ENCODE data around the gene GABBR2. TPM values are rescaled to one million over a fixed set of nuclear protein-coding genes. Genes with fewer than 3 reads are reported as not detected.

Gene GABBR2
- total and polyA plus RNA-seq, 9 of the 15 experiments (the other 6 are each of a cell fraction or from before 2014, with no cell fraction given) = 0.15 to 1.9 (median 0.32) TPM

DNA sequence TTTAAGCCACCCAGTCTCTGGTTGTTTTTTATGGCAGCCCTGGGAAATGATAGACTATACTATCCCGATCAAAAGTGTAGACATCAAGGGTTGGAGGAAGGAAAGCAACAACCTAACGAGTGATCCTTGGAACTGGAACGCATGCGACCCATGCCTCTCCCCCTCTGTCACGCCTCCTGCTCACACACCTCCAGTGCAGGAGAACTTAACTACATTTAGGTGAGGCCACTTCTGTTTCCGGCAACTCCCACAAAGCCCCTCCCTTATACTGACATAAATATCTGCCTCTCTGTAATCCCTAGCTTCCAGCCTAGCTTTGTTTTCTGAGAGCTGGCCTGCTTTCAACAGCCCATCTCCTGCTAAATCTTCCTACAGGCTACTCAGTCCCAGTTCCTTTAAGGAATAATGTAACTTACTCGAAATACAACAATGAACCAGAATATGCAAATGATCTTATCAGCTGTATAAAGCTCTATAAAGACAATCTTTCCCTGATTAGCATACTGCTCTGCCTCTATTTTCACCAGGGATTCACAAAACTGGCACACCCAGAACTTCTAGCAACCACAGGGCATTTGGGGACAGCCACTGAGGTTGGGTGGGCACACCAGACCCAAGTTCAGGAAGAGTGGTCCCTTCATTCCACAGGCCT is 73.9 kb downstream of the GABBR2 start (continued):
- TF ChIP-seq MAZ (CRISPR knock-in tag; conservative IDR thresholded peaks at IDR 0.05 in 1 of 2, IDR thresholded peaks at IDR 0.05 in 1 of 2) (peak in 1 of 2 experiments; percentile 36; a peak in 1 of 4 replicates), ZNF408 (CRISPR knock-in tag; IDR thresholded peaks at IDR 0.05; ENCODE audit: low read depth) (no peak), ZNF24 (IDR thresholded peaks at IDR 0.05) (no peak), PHF20 (IDR thresholded peaks at IDR 0.05; ENCODE audit: partially characterized antibody) (no peak), HDGF (IDR thresholded peaks at IDR 0.05) (no peak), FOXJ2 (tag; IDR thresholded peaks at IDR 0.05) (no peak), CBFA2T3 (IDR thresholded peaks at IDR 0.05) (no peak), CXXC5 (CRISPR knock-in tag; IDR thresholded peaks at IDR 0.05) (no peak), TCF7 (IDR thresholded peaks at IDR 0.05; ENCODE audit: borderline replicate concordance) (no peak), SRSF1 (IDR thresholded peaks at IDR 0.05; ENCODE audit: low read depth, low read length) (no peak), JUNB (CRISPR knock-in tag; conservative IDR thresholded peaks at IDR 0.05) (no peak), PHTF2 (CRISPR knock-in tag; IDR thresholded peaks at IDR 0.05) (no peak), MTA2 (IDR thresholded peaks at IDR 0.05; ENCODE audit: low read depth) (no peak), CHD2 (IDR thresholded peaks at IDR 0.05; ENCODE audit: low read depth, low read length) (no peak), ZNF785 (CRISPR knock-in tag; IDR thresholded peaks at IDR 0.05) (no peak), GATAD2B (IDR thresholded peaks at IDR 0.05; ENCODE audit: borderline replicate concordance) (no peak), TEAD4 (IDR thresholded peaks at IDR 0.05; ENCODE audit: low read length) (no peak), TEAD4 (CRISPR knock-in tag; IDR thresholded peaks at IDR 0.05; ENCODE audit: borderline replicate concordance) (no peak), RBM17 (IDR thresholded peaks at IDR 0.05; ENCODE audit: borderline replicate concordance, low read depth, low read length) (no peak), ZNF124 (CRISPR knock-in tag; IDR thresholded peaks at IDR 0.05) (no peak), SLC30A9 (CRISPR knock-in tag; IDR thresholded peaks at IDR 0.05) (no peak), MAFG (tag; conservative IDR thresholded peaks at IDR 0.05) (no peak)
- TF ChIP-seq, protein P1, sequence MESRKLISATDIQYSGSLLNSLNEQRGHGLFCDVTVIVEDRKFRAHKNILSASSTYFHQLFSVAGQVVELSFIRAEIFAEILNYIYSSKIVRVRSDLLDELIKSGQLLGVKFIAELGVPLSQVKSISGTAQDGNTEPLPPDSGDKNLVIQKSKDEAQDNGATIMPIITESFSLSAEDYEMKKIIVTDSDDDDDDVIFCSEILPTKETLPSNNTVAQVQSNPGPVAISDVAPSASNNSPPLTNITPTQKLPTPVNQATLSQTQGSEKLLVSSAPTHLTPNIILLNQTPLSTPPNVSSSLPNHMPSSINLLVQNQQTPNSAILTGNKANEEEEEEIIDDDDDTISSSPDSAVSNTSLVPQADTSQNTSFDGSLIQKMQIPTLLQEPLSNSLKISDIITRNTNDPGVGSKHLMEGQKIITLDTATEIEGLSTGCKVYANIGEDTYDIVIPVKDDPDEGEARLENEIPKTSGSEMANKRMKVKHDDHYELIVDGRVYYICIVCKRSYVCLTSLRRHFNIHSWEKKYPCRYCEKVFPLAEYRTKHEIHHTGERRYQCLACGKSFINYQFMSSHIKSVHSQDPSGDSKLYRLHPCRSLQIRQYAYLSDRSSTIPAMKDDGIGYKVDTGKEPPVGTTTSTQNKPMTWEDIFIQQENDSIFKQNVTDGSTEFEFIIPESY (CRISPR knock-in tag; IDR thresholded peaks at IDR 0.05) = no peak
- TF ChIP-seq, protein P2, sequence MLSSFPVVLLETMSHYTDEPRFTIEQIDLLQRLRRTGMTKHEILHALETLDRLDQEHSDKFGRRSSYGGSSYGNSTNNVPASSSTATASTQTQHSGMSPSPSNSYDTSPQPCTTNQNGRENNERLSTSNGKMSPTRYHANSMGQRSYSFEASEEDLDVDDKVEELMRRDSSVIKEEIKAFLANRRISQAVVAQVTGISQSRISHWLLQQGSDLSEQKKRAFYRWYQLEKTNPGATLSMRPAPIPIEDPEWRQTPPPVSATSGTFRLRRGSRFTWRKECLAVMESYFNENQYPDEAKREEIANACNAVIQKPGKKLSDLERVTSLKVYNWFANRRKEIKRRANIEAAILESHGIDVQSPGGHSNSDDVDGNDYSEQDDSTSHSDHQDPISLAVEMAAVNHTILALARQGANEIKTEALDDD (IDR thresholded peaks at IDR 0.05) = 0 out of 2 replicates have a peak, but pooled peaks have one; percentile 20
- TF ChIP-seq, protein P3, sequence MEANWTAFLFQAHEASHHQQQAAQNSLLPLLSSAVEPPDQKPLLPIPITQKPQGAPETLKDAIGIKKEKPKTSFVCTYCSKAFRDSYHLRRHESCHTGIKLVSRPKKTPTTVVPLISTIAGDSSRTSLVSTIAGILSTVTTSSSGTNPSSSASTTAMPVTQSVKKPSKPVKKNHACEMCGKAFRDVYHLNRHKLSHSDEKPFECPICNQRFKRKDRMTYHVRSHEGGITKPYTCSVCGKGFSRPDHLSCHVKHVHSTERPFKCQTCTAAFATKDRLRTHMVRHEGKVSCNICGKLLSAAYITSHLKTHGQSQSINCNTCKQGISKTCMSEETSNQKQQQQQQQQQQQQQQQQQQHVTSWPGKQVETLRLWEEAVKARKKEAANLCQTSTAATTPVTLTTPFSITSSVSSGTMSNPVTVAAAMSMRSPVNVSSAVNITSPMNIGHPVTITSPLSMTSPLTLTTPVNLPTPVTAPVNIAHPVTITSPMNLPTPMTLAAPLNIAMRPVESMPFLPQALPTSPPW (CRISPR knock-in tag; IDR thresholded peaks at IDR 0.05) = no peak
- TF ChIP-seq, protein P4, sequence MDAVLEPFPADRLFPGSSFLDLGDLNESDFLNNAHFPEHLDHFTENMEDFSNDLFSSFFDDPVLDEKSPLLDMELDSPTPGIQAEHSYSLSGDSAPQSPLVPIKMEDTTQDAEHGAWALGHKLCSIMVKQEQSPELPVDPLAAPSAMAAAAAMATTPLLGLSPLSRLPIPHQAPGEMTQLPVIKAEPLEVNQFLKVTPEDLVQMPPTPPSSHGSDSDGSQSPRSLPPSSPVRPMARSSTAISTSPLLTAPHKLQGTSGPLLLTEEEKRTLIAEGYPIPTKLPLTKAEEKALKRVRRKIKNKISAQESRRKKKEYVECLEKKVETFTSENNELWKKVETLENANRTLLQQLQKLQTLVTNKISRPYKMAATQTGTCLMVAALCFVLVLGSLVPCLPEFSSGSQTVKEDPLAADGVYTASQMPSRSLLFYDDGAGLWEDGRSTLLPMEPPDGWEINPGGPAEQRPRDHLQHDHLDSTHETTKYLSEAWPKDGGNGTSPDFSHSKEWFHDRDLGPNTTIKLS (IDR thresholded peaks at IDR 0.05; ENCODE audit: borderline replicate concordance, low read depth) = no peak

All from K562 (cell line).